ENCODE measurements around the gene HIPK4.

GRCh38 chr19:40411958-40412499 is 22.0 kb upstream of the HIPK4 start:
- TF ChIP-seq POLR2A (IDR thresholded peaks at IDR 0.05) = no peak
- TF ChIP-seq CTCF (IDR thresholded peaks at IDR 0.05) = no peak
- no peak for TF ChIP-seq POLR2AphosphoS5 (IDR thresholded peaks at IDR 0.05; ENCODE audit: insufficient read depth in 1 of 2, low read depth in 1 of 2)

Measured in vagina (tissue), 2 donors.